DOHH2 (cell line): ENCODE data around the gene TAF11L7.
"Not testable (repeated sequence)": the region's sequence is repeated elsewhere in the genome, so short reads cannot be mapped to it uniquely, and the experiment has no call there.

Source experiments
- H3F3A ChIP-seq: fragments of 200-600 bp; sonication (generic), shearing (Covaris generic); 2 replicates; pipeline ENCODE4 v1.6.0; 2016; ENCODE audit warnings: antibody characterized with exemption, mild to moderate bottlenecking; ENCODE audit not compliant: control insufficient read depth, insufficient read depth
- H3K27ac ChIP-seq: fragments of 200-600 bp; sonication (generic); 2 replicates; pipeline ENCODE4 v1.5.1; 2014; ENCODE audit warnings: low read depth, mild to moderate bottlenecking, low read length, moderate library complexity
- H3K27me3 ChIP-seq: fragments of 200-600 bp; sonication (generic); 2 replicates; pipeline ENCODE4 v1.6.1; 2014; ENCODE audit warnings: mild to moderate bottlenecking, low read length, mixed read lengths; ENCODE audit not compliant: control insufficient read depth
- H3K36me3 ChIP-seq: fragments of 200-600 bp; sonication (generic); 2 replicates; pipeline ENCODE4 v1.6.1; 2014; ENCODE audit warnings: mild to moderate bottlenecking, low read length, moderate library complexity, mixed read lengths; ENCODE audit not compliant: control insufficient read depth
- H3K4me1 ChIP-seq: fragments of 200-600 bp; sonication (generic); 2 replicates; pipeline ENCODE4 v1.6.1; 2014; ENCODE audit warnings: mild to moderate bottlenecking, low read length, mixed read lengths; ENCODE audit not compliant: control insufficient read depth
- H3K4me2 ChIP-seq: fragments of 200-600 bp; sonication (generic); 2 replicates; pipeline ENCODE4 v1.6.0; 2014; ENCODE audit warnings: mild to moderate bottlenecking, low read length, moderate library complexity
- H3K4me3 ChIP-seq: fragments of 200-600 bp; sonication (generic); 2 replicates; pipeline ENCODE4 v1.5.1; 2014; ENCODE audit warnings: mild to moderate bottlenecking, low read length, mixed read lengths
- H3K79me2 ChIP-seq: fragments of 200-600 bp; sonication (generic); 2 replicates; pipeline ENCODE4 v1.6.1; 2014; ENCODE audit warnings: mild to moderate bottlenecking, low read length, mixed read lengths; ENCODE audit not compliant: control insufficient read depth
- H3K9me2 ChIP-seq: fragments of 200-600 bp; sonication (generic); replicated peaks from 2 replicates; pipeline ENCODE4 v1.6.1; 2014; ENCODE audit warnings: mild to moderate bottlenecking, low read length, mixed read lengths; ENCODE audit not compliant: control insufficient read depth
- H3K9me3 ChIP-seq: fragments of 200-600 bp; sonication (generic); 2 replicates; pipeline ENCODE4 v1.6.1; 2014; ENCODE audit warnings: antibody characterized with exemption, low read length, mixed read lengths; ENCODE audit not compliant: control insufficient read depth, insufficient read depth
- H4K20me1 ChIP-seq: fragments of 200-600 bp; sonication (generic); 2 replicates; pipeline ENCODE4 v1.6.0; 2014; ENCODE audit warnings: low read depth, mild to moderate bottlenecking, antibody characterized with exemption, low read length, moderate library complexity; ENCODE audit not compliant: control insufficient read depth, insufficient read depth
- CTCF ChIP-seq: fragments of 200-600 bp; sonication (generic); IDR thresholded peaks from one replicate; pipeline ENCODE4 v1.5.1; 2014; ENCODE audit warnings: antibody characterized with exemption, mild to moderate bottlenecking, low read depth, low read length; ENCODE audit not compliant: poor library complexity, severe bottlenecking
- EZH2phosphoT487 ChIP-seq: fragments of 200-600 bp; sonication (generic); IDR thresholded peaks from 2 replicates; pipeline ENCODE4 v1.6.1; 2017; ENCODE audit warnings: borderline replicate concordance, mild to moderate bottlenecking, antibody characterized with exemption, low read length, moderate library complexity, mixed read lengths

Gene TAF11L7

DNA sequence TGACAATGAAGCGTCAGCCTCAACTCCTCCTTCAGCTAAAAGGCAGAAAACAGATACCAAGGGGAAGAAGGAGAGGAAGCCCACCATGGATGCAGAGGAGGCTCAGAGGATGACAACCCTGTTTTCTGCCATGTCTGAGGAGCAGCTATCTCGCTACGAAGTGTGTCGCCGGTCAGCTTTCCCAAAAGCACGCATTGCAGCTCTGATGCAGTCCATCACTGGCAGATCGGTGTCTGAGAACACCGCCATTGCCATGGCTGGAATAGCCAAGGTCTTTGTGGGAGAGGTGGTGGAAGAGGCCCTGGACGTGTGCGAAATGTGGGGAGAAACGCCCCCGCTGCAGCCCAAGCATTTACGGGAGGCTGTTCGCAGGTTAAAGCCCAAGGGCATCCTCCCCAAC lies 19.4 kb upstream of the TAF11L7 start:
- H3K4me1 ChIP-seq: no peaks in the 10 kb centered on the region
- H4K20me1 ChIP-seq: no peaks in the 10 kb centered on the region
- no peak overlapping the region for H3K4me3 ChIP-seq
- no peaks in the 10 kb centered on the region for H3K9me3 ChIP-seq
- no peaks in the 10 kb centered on the region for H3K79me2 ChIP-seq
- no peak overlapping the region for H3K27ac ChIP-seq
- no peaks in the 10 kb centered on the region for H3K36me3 ChIP-seq
- no peaks in the 10 kb centered on the region for H3F3A ChIP-seq
- no peak for TF ChIP-seq CTCF
- no peak for TF ChIP-seq EZH2phosphoT487
- H3K4me2 ChIP-seq: no peak overlapping the region
- no peaks in the 10 kb centered on the region for H3K9me2 ChIP-seq
- H3K27me3 ChIP-seq: no peaks in the 10 kb centered on the region

- H3K4me3 ChIP-seq, H3K9me3 ChIP-seq, H3K27me3 ChIP-seq, H3K27ac ChIP-seq, H3K4me2 ChIP-seq, H3K36me3 ChIP-seq, H3F3A ChIP-seq, H3K79me2 ChIP-seq, H4K20me1 ChIP-seq, H3K4me1 ChIP-seq, H3K9me2 ChIP-seq: not testable (repeated sequence)
Measured at GRCh38 chr5:17603880-17604279, 18.3 kb upstream of the TAF11L7 start, which contains the start of gene TAF11L11. Gene TAF11L11, plus strand, starts transcription at chr5:17604183.

DNA sequence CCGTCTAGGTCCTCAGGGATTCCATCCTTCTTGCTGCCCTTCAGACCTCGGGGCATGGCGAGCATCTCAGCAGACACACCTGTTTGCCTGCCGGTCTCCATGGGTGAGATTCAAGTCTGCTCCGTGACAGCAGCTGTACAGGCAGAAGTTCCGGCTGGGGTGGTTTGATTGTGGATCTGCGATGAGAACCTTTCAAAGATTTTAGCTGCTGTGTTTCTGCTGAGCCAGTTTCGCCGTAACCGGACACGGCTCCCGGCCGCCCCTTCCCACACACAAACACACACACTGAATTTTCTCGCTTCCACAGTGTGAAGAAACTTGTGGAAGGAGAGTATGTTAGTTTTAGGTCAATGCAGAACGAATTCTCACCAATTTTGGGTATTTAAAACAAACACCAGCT lies 12.2 kb upstream of the TAF11L7 start, which contains the start of gene TAF11L10:
Gene TAF11L10 (minus strand): TSS at position 101 of the 400 bp plus-strand sequence.
- H3K27me3 ChIP-seq, H3K4me1 ChIP-seq, H3K79me2 ChIP-seq, H3K4me2 ChIP-seq, H3K36me3 ChIP-seq, H3K27ac ChIP-seq, H3F3A ChIP-seq, H3K4me3 ChIP-seq, H3K9me2 ChIP-seq, H3K9me3 ChIP-seq, H4K20me1 ChIP-seq: not testable (repeated sequence)

DNA sequence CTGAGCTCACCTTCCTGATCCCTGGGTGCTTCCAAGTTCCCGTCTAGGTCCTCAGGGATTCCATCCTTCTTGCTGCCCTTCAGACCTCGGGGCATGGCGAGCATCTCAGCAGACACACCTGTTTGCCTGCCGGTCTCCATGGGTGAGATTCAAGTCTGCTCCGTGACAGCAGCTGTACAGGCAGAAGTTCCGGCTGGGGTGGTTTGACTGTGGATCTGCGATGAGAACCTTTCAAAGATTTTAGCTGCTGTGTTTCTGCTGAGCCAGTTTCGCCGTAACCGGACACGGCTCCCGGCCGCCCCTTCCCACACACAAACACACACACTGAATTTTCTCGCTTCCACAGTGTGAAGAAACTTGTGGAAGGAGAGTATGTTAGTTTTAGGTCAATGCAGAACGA lies 8.7 kb upstream of the TAF11L7 start, which contains the start of gene TAF11L9:
Gene TAF11L9 (minus strand): TSS at position 140 of the 400 bp plus-strand sequence.
- not testable (repeated sequence) for H3K4me3 ChIP-seq, H3K9me3 ChIP-seq, H3K4me2 ChIP-seq, H4K20me1 ChIP-seq, H3K36me3 ChIP-seq, H3K4me1 ChIP-seq, H3K27me3 ChIP-seq, H3F3A ChIP-seq, H3K27ac ChIP-seq, H3K9me2 ChIP-seq, H3K79me2 ChIP-seq

GRCh38 chr5:17590860-17591259 lies 5.3 kb upstream of the TAF11L7 start, which contains the start of gene TAF11L8:
Gene TAF11L8, minus strand, starts transcription at chr5:17590960.
- not testable (repeated sequence) for H3K27me3 ChIP-seq, H3K9me3 ChIP-seq, H3K4me1 ChIP-seq, H3K79me2 ChIP-seq, H3K27ac ChIP-seq, H3K4me3 ChIP-seq, H3K9me2 ChIP-seq, H3F3A ChIP-seq, H4K20me1 ChIP-seq, H3K4me2 ChIP-seq, H3K36me3 ChIP-seq
